Naive B cell (primary cell): ENCODE measurements around the gene SLC25A26. TPM values are rescaled to one million over a fixed set of nuclear protein-coding genes. Genes with fewer than 3 reads are reported as not detected.

Experiments used
- ATAC-seq, 2 donors: fragments of 150-1000 bp; cut with Tn5 transposase; 2 replicates each; pipeline ENCODE4 v1.10.0; 2021; ENCODE audit warnings: low read depth in 2 of 2, mild to moderate bottlenecking in 2 of 2, moderate library complexity in 2 of 2
- DNase-seq: peaks from one replicate; pipeline ENCODE4 v3.0.0; 2022
- H3K27ac Mint-ChIP-seq, 6 donors: one replicate each; pipeline ENCODE4 v1.8.0; 2020 to 2022; ENCODE audit warnings: mild to moderate bottlenecking in 6 of 6, mixed read lengths in 6 of 6, moderate library complexity in 5 of 6, inconsistent platforms in 2 of 6
- H3K27me3 Mint-ChIP-seq, 3 donors: one replicate each; pipeline ENCODE4 v1.8.0; 2021 to 2022; ENCODE audit warnings: mixed read lengths in 3 of 3, mild to moderate bottlenecking in 1 of 3
- H3K36me3 Mint-ChIP-seq, 2 donors: one replicate each; pipeline ENCODE4 v1.8.0; 2020 to 2022; ENCODE audit warnings: mixed read lengths in 2 of 2, inconsistent platforms in 1 of 2, mild to moderate bottlenecking in 1 of 2
- H3K4me1 Mint-ChIP-seq, 3 donors: one replicate each; pipeline ENCODE4 v1.8.0; 2020 to 2022; ENCODE audit warnings: mixed read lengths in 3 of 3, inconsistent platforms in 1 of 3, mild to moderate bottlenecking in 1 of 3, moderate library complexity in 1 of 3
- H3K4me3 Mint-ChIP-seq, 8 donors: one replicate each; pipeline ENCODE4 v1.8.0; 2020 to 2022; ENCODE audit warnings: mild to moderate bottlenecking in 8 of 8, mixed read lengths in 8 of 8, moderate library complexity in 8 of 8, inconsistent platforms in 2 of 8
- H3K9me3 Mint-ChIP-seq, 7 donors: one replicate each; pipeline ENCODE4 v1.8.0; 2020 to 2022; ENCODE audit warnings: mixed read lengths in 7 of 7, mild to moderate bottlenecking in 5 of 7, inconsistent platforms in 2 of 7, moderate library complexity in 1 of 7
- polyA plus RNA-seq, 6 donors: library from polyadenylated mRNA; unstranded; fragments of 300-500 nt; fragmentation: Illumina TruSeq; gene quantifications; one replicate each; pipeline ENCODE4 v1.2.3, GENCODE V29; 2021; ENCODE audit warnings: low read depth in 6 of 6

The SLC25A26 gene
- polyA plus RNA-seq, 6 donors from 2014 or later, result 25.9 to 80.1 (median 35.3) TPM

DNA sequence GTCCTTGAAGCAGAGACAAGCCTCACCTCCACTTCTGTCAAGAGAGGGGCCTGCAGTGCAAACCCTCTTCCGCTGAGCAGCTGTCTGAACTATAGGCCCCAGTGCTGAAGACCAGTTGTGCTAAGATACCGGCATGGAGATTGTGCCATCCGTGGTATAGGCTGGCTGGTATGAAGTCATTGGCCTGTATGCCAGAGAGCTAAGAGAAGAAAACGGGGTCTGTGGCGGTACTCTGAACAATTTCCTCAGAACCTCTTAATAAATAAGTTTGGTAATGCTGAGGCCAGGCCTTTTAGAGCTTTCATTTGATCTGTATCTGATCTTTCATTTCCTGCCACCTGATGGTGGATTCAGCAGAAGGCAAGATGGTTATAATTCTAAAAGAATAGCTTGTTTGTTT is 157.0 kb downstream of the SLC25A26 start:
- Mint-ChIP-seq H3K4me3 (no peak overlapping the region), H3K27me3 (no peaks in the 10 kb centered on the region), H3K9me3 (no peaks in the 10 kb centered on the region), H3K36me3 (peaks cover 34 to 46% of the 10 kb centered on the region in 2 donors), H3K27ac (peak overlapping the region in 3 of 6 donors; percentile 6 to 57 (median 15)), H3K4me1 (peaks cover 0 to 5% (median 0%) of the 10 kb centered on the region in 3 donors)
- ATAC-seq (no peak), DNase-seq (no peak)

GRCh38 chr3:66378256-66378655 is 157.5 kb downstream of the SLC25A26 start:
- no peak for ATAC-seq
- Mint-ChIP-seq H3K36me3 (peaks cover 37 to 42% of the 10 kb centered on the region in 2 donors), H3K27ac (peak overlapping the region in 1 of 6 donors; percentile 6), H3K4me3 (no peak overlapping the region), H3K4me1 (peaks cover 0 to 5% (median 0%) of the 10 kb centered on the region in 3 donors), H3K9me3 (no peaks in the 10 kb centered on the region), H3K27me3 (no peaks in the 10 kb centered on the region)
- DNase-seq, result no peak

GRCh38 chr3:66379565-66379964 is 158.8 kb downstream of the SLC25A26 start:
- H3K4me1 Mint-ChIP-seq, result peaks cover 0 to 5% (median 0%) of the 10 kb centered on the region in 3 donors

GRCh38 chr3:66380200-66380932 is 159.6 kb downstream of the SLC25A26 start:
- H3K4me3 Mint-ChIP-seq, result no peak overlapping the region
- ATAC-seq (no peak), DNase-seq (no peak)
- peaks cover 0 to 2% (median 0%) of the 10 kb centered on the region in 7 donors for H3K9me3 Mint-ChIP-seq
- no peak overlapping the region for H3K27ac Mint-ChIP-seq
- H3K36me3 Mint-ChIP-seq, result peaks cover 52 to 54% of the 10 kb centered on the region in 2 donors
- no peaks in the 10 kb centered on the region for H3K27me3 Mint-ChIP-seq
- H3K4me1 Mint-ChIP-seq, result peaks cover 0 to 5% (median 4%) of the 10 kb centered on the region in 3 donors

More at GRCh38 chr3:66379565-66379964, 158.8 kb downstream of the SLC25A26 start:
- peaks cover 50 to 51% of the 10 kb centered on the region in 2 donors for H3K36me3 Mint-ChIP-seq
- ATAC-seq (no peak), DNase-seq (no peak)
- H3K27me3 Mint-ChIP-seq, result no peaks in the 10 kb centered on the region
- H3K9me3 Mint-ChIP-seq, result no peaks in the 10 kb centered on the region
- H3K4me3 Mint-ChIP-seq, result no peak overlapping the region
- H3K27ac Mint-ChIP-seq, result no peak overlapping the region

DNA sequence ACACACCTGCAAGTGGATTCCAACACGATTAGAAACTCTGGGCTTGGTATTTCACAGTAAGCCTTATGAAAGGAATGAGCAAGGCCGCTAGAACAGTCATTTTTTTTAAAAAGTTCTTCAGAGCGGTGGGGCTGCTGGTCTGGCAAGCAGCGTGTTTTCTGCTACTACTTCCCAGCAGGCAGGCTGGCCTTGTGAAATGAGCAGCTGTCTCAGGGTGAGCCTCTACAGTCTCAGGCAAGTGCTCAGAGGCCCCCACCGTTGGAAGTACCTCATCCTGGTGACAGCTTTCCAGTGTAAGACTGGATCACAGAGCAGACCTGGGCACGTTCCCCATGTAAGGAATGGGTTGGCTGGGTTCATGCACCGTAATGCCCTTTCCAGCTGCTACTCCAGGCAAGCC is 160.8 kb downstream of the SLC25A26 start:
- H3K27ac Mint-ChIP-seq, result no peak overlapping the region
- H3K4me1 Mint-ChIP-seq, result peaks cover 11 to 17% (median 16%) of the 10 kb centered on the region in 3 donors
- no peaks in the 10 kb centered on the region for H3K27me3 Mint-ChIP-seq
- DNase-seq (no peak), ATAC-seq (no peak)
- H3K9me3 Mint-ChIP-seq, result peaks cover 0 to 5% (median 0%) of the 10 kb centered on the region in 7 donors
- H3K36me3 Mint-ChIP-seq, result peaks cover 52 to 63% of the 10 kb centered on the region in 2 donors
- no peak overlapping the region for H3K4me3 Mint-ChIP-seq

- H3K4me3 Mint-ChIP-seq, result no peak overlapping the region
- peaks cover 0 to 5% (median 0%) of the 10 kb centered on the region in 7 donors for H3K9me3 Mint-ChIP-seq
- H3K36me3 Mint-ChIP-seq, result peaks cover 52 to 63% of the 10 kb centered on the region in 2 donors
- DNase-seq, result no peak
- no peak overlapping the region for H3K27ac Mint-ChIP-seq
- ATAC-seq, result no peak
- H3K4me1 Mint-ChIP-seq, result peaks cover 16 to 22% (median 21%) of the 10 kb centered on the region in 3 donors
- no peaks in the 10 kb centered on the region for H3K27me3 Mint-ChIP-seq
Measured at GRCh38 chr3:66382142-66382541, 161.3 kb downstream of the SLC25A26 start.

GRCh38 chr3:66383023-66383422 is 162.2 kb downstream of the SLC25A26 start:
- no peak for ATAC-seq
- Mint-ChIP-seq H3K27ac (no peak overlapping the region), H3K36me3 (peaks cover 48 to 58% of the 10 kb centered on the region in 2 donors), H3K27me3 (no peaks in the 10 kb centered on the region), H3K4me3 (no peak overlapping the region), H3K4me1 (peaks cover 19 to 27% (median 22%) of the 10 kb centered on the region in 3 donors), H3K9me3 (peaks cover 0 to 5% (median 0%) of the 10 kb centered on the region in 7 donors)
- DNase-seq, result no peak

DNA sequence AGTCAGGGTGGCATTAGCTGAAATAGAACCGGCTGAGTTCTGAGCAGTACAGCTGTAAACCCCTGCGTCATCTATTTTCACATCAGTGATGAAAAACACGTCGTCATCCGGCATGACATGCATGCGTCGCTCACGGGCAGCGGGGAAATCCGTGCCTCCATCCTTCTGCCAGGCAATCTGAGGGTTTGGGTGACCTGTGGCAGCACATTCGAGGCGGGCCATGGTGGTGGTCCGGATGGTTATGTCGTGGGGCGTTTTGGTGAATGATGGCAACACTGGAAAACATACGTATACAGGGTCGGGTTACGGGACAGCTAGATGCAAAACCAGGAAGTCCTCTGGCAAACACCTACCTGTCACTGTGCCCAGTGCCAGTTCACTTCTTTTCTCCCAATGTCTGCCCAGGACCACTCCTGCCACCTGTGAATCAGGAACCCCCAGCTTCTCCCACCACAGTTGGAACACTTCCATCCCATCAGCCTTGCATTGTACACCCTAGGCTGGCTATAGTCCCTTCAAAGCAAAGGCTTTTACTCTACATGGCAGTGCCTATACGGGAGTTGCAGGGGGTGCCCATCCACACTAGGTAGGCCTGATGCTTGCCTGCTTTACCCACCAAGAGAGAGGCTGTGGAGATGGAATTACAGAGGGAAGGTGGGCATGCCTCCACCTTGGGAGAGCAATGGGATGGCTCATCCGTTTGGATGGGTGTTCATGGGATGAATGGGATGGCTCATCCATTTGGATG is 163.4 kb downstream of the SLC25A26 start:
- Mint-ChIP-seq H3K27ac (peak overlapping the region in 4 of 6 donors; percentile 4 to 64 (median 34)), H3K27me3 (no peaks in the 10 kb centered on the region), H3K4me3 (no peak overlapping the region), H3K4me1 (peaks cover 28 to 38% (median 28%) of the 10 kb centered on the region in 3 donors), H3K36me3 (peaks cover 48 to 55% of the 10 kb centered on the region in 2 donors), H3K9me3 (peaks cover 0 to 6% (median 1%) of the 10 kb centered on the region in 7 donors)
- no peak for ATAC-seq
- DNase-seq, result no peak

DNA sequence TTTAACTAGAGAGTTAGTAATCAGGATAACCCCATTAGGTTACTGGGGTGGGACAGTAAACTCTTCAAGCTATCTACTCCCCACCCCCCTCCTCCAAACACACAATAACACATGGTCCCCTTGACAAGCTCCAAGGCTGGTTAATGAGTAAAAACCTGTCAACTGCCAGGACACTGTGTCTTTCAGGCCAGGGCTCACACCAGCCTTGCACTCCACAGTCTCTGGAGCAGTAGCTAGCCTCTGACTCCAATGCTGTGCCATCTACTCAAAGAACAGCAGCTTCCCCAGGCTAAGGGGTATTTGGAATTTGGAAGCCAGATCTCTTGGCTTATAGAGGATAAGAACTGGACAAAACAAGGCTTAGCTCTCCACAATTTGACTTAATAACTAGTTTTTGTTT is 164.3 kb downstream of the SLC25A26 start:
- Mint-ChIP-seq H3K9me3 (peaks cover 0 to 6% (median 1%) of the 10 kb centered on the region in 7 donors), H3K4me1 (peaks cover 34 to 47% (median 36%) of the 10 kb centered on the region in 3 donors), H3K4me3 (no peak overlapping the region), H3K36me3 (peaks cover 41 to 46% of the 10 kb centered on the region in 2 donors), H3K27me3 (no peaks in the 10 kb centered on the region), H3K27ac (no peak overlapping the region)
- DNase-seq (no peak), ATAC-seq (no peak)

- Mint-ChIP-seq H3K27ac (peak overlapping the region; percentile 86 to 98 (median 95)), H3K36me3 (peaks cover 36 to 37% of the 10 kb centered on the region in 2 donors), H3K4me3 (peak overlapping the region; percentile 37 to 87 (median 77)), H3K27me3 (no peaks in the 10 kb centered on the region), H3K9me3 (peaks cover 0 to 6% (median 1%) of the 10 kb centered on the region in 7 donors), H3K4me1 (peaks cover 39 to 57% (median 40%) of the 10 kb centered on the region in 3 donors)
- DNase-seq, result peak; percentile 39
- ATAC-seq, result peak; percentile 60 to 66
Measured at GRCh38 chr3:66386011-66386924, 165.5 kb downstream of the SLC25A26 start.

DNA sequence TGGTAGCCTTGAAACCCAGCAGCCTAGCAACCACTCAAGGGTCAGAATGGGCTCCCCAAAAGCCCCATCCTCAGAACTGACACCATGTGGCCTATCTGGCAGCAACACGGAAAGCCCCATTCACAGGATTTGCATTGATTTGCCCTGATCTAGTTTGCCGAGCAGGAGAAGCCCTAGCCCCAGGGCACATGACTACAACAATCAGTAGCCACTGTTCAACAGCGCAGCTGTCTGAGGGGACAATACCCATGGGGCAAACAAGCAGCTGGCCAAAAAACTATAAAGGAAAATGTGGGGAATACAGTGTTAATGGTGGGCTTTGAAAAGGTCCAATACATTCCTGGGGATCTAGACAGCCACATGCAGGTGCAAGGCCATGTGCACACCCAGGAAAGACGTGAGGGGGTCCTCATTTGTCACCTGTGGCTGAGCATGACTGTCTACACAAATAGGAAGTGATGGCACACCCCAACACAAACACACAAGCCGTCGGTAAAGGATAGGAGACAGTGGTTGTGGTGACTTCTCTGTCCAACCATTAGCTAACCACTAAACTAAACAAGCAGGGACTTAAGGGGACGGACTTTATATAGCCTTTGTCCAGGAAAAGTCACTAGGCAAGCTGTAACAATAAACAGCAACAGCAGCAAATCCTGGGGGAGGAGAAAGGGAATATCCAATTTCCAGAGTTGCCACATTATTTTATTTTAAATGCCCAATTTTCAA is 166.3 kb downstream of the SLC25A26 start:
- H3K9me3 Mint-ChIP-seq, result peaks cover 0 to 6% (median 1%) of the 10 kb centered on the region in 7 donors
- peaks cover 28 to 34% of the 10 kb centered on the region in 2 donors for H3K36me3 Mint-ChIP-seq
- peak; percentile 74 to 78 for ATAC-seq
- H3K4me3 Mint-ChIP-seq, result peak overlapping the region; percentile 6 to 87 (median 71)
- no peaks in the 10 kb centered on the region for H3K27me3 Mint-ChIP-seq
- peak overlapping the region; percentile 86 to 98 (median 95) for H3K27ac Mint-ChIP-seq
- peak; percentile 60 for DNase-seq
- H3K4me1 Mint-ChIP-seq, result peaks cover 45 to 61% (median 46%) of the 10 kb centered on the region in 3 donors

DNA sequence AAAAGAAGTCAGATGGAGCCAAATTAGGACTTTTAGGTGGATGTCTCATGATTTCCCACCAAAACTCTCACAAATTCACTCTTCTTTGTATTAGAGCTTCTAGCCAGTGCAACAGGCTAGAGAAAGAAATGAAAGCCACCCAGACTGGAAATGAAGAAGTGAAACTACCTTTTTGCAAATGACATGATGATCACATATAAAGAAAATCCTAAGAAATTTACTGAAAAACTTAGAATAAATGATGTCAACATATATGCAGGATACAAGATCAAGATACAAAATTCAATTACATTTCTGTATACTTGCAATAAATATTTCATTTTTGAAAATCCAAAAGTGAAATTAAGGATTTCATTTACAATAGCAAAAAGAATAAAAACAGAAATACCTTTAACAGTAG is 169.2 kb downstream of the SLC25A26 start:
- Mint-ChIP-seq H3K4me1 (peaks cover 72 to 90% (median 73%) of the 10 kb centered on the region in 3 donors), H3K36me3 (peaks cover 7 to 13% of the 10 kb centered on the region in 2 donors), H3K4me3 (peak overlapping the region in 3 of 8 donors; percentile 21 to 56 (median 42)), H3K9me3 (peaks cover 0 to 6% (median 1%) of the 10 kb centered on the region in 7 donors), H3K27ac (peak overlapping the region in 5 of 6 donors; percentile 45 to 94 (median 63)), H3K27me3 (no peaks in the 10 kb centered on the region)
- ATAC-seq (peak in 1 of 2 donors; percentile 11), DNase-seq (peak; percentile 57)
